DMS79 (cell line): ENCODE results near the gene DSC3.

Experiments
- DNase-seq: peaks from one replicate; lab custom pipeline; 2025; lab: John Stamatoyannopoulos, UW

DSC3 gene

GRCh38 chr18:31042406-31043181 is at the start of gene DSC3:
Gene DSC3 (minus strand): TSS chr18:31042742. CDS start chr18:31042660, 82 bp downstream.
- DNase-seq, result no peak

- no peak for DNase-seq
Observed at GRCh38 chr18:31091350-31091749, 48.8 kb upstream of the DSC3 start.

DNA sequence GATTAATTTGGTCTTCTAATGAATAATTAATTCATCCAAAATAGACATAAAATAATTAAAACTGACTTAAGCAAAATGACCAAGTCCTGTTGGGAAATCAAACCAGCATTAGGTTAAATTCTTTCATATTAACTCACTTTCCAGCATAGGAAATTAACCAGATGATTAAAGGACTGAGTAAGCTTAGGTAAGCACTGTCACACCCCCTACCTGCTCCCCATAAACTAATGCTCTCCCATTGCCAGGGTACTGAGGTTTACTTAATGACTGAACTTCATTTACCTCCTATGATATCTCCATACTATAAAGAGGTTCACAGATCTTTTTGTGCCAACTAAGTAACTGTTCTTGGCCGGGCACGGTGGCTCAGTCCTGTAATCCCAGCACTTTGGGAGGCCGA is 46.0 kb upstream of the DSC3 start:
- no peak for DNase-seq

- DNase-seq, result no peak
Observed at GRCh38 chr18:31079973-31080372, 37.4 kb upstream of the DSC3 start.

GRCh38 chr18:31077878-31078277 is 35.3 kb upstream of the DSC3 start:
- no peak for DNase-seq

DNA sequence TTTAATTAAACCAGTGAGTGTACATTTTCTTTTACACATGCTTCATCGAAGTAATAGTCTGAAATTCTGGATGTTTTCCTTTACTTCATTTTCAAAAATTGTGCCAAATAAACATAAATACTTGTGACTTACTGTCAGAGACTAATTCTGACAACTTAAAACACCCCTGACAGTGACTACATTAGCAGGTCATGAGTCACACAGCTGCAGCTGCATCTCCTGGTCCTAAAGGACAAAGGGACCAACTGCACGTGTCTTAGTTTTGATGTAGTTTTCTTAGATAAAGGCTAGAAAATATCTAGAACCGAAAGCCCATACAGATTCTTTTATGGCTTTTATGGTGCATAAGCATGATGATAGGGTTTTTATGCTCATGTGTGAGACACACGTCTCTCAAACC is 29.6 kb upstream of the DSC3 start:
- DNase-seq, result no peak

GRCh38 chr18:31070206-31070605 is 27.7 kb upstream of the DSC3 start:
- DNase-seq, result no peak

DNA sequence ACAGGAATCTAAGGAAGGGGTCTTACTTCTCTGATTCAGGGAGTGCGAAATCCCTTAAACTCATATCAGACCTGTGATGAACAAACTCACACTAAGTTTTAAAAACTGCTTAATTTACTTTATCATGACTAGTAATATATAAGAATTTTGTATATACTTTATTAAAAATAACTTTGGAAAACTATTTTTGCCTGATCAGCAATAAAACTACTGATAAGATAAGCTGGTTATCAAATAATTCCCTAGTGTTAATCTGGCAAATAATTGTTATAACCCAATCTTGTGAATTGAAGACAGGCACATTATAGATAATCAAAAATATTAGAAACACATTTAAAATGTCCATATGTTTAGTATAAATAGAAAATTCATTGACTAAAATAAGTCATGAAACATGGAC is 23.7 kb upstream of the DSC3 start:
- no peak for DNase-seq

DNA sequence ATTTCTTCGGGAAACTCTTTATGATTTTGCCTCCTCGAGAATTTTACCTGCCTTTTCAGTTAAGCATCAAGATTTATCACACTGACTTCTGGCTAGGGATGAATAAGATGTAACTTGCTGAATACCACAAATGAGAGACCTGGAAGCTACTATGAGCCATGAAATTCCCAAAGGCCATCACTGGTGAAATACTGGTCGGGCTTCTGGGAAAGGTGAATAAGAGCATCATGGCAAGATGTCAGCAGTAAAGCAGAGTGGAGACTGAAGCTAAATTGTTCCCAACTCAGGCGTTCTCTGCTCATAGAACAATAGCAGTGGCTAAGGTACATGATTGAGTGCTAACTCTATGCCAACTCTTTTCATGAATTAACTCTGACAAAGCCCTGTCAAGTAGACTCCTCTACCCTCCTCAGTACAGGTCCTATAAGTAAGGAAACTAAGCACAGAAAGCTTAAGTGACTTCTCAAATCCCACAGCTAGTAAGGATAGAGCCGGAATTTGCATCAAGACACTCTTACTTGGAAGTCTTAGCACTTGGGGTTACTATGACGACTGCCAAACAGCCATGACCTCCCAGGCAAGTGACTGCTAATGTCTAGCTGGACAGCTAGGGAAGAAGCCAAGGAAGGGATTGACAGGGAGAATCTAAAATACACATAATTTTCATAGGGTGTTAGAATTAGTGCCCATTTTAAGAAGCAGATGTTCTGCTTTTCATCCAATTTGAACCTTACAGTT is 22.7 kb upstream of the DSC3 start:
- DNase-seq, result peak; percentile 7

GRCh38 chr18:31064130-31064529 is 21.6 kb upstream of the DSC3 start:
- no peak for DNase-seq

DNA sequence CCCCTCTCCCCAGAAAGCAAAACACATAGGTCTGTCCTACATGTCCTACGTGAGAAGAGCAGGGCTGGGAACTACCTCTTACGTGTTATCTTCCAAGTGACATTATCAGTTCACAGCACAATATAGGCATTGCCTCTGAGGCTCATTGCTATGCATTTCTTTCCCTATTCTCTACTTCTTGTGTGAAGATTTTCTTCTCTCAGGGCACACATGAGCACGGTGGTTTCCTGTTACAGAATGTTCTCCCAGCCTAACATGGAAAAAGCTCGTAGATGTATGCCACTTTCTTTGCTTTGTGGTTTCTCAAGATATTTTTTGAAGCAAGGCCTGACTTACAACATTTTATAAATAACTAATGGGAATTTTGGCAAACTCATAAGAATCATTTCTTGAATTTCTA is 19.4 kb upstream of the DSC3 start:
- DNase-seq, result no peak

DNA sequence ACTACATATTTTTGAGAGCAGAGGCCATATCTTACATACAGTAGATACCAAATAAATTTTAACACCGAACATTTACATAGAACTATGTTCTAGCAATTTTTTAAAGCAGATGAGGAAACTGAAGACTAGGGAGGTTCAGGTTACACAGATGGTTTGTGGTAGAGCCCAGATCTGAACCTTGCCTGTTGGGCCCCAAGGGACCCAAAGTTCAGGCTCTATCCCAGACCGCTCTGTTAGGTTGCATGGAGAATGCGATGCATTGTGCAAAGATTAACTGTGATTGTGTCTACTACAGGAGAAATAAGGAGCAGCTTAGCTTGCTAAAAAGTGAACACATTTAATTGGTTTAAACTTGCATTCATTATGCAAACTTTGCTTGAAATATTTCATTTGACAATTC is 16.4 kb upstream of the DSC3 start:
- no peak for DNase-seq

- no peak for DNase-seq
Observed at GRCh38 chr18:31057917-31058316, 15.4 kb upstream of the DSC3 start.

DNA sequence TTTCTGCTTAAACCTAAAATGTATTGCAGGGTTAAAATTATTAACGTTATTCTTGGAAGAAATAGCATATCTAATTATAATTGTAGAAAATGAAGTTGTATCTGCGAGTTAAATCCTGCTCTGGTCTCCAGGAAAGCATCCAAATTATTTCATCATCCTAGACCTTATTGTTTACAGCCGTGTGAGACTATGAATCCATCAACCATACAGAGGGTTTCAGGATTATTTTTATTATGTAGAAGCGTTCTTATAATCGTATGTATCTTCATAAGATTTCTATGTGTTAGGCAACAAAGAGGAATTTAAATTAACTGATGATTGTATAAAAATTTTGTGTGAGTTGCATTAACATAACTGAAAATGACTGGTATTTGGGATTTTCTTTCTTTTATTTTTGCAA is 14.5 kb upstream of the DSC3 start:
- DNase-seq, result no peak

- no peak for DNase-seq
Observed at GRCh38 chr18:31056296-31056695, 13.8 kb upstream of the DSC3 start.

DNA sequence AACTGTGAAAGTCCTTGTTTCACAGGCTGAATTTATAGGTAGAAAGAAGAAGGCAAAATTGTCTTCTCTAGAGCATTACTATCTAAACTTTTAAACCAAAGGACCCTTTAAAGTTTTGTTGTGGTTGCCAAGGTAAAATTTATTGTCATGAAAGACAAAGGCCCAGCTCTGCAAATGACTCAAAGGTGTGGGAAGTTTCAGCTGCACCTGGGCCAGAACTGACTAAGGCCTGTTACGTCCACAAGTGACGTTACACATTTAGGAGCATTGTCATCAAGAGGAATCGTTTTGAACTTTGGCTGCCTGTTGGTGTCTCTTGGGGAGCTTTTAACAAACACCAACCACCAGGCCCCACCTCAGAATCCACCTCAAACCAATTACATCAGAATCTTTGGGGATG is 8.1 kb upstream of the DSC3 start:
- no peak for DNase-seq

DNA sequence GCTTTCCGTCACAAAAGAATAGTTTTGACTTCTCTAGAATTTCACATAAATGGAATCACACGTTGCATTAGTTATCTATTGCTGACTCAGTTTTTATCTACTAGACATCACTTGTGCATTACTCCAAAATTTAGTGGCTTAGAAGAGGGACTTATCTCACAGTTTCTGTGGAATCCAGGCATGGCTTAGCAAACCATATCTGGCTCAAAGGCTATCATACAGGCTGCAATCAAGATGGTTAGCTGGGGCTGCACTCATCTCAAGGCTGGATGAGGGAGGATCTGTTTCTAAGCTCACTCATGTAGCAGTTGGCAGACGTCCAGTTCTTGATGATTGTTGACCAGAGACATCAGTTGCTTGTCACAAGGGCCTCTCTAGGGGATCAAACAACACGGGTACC is 6.6 kb upstream of the DSC3 start:
- DNase-seq, result no peak

- DNase-seq, result no peak
Observed at GRCh38 chr18:31048216-31048615, 5.7 kb upstream of the DSC3 start.

GRCh38 chr18:31046916-31047315 is 4.4 kb upstream of the DSC3 start:
- no peak for DNase-seq

- no peak for DNase-seq
Observed at GRCh38 chr18:31045599-31045998, 3.1 kb upstream of the DSC3 start.

DNA sequence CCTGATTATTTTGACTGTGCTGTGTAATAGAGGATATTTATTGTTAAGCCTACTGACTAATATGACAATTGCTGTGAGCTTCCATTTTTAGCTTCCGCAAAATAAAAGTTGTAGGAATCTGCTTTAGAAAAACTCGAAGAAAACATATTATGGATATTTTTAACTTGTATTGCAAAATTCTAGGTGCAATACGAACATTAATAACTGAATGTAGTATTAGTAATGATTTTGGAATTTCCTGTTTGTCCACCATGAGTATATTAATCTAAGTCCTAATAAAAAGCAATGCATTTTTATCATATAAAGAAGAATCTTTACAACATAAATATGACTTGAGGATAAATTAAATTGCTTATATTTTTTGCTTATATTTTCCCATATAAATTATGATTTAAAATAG is 2.4 kb upstream of the DSC3 start:
- no peak for DNase-seq

DNA sequence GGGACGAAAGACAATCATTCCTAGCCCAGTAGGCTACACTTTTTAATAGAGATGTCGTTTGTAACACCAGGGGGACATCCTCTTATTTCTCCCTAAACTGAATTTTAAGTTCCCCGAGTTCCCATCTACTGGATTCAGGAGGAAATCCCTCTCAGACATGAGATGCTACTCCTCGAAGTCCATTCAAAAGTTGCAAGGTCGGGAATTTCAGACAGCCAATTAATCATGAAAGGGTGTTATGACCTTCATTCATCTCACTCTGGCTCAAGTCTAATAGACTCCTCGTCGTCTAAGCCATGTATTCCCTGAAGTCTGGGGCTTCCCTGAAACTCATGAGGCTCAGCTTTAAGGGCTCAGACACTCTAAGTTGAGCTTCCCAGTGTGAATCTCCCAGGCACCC is 1.2 kb upstream of the DSC3 start:
- no peak for DNase-seq

- no peak for DNase-seq
Observed at GRCh38 chr18:31042084-31042405, 497 bp downstream of the DSC3 start.
